LNCAP (cell line): ENCODE data around the gene GBE1.

ENCODE experiments used
- CTCF ChIP-seq: fragments of 450-650 bp; IDR thresholded peaks from 2 replicates; pipeline ENCODE4 v1.5.1; 2017; ENCODE audit warnings: mild to moderate bottlenecking

The GBE1 gene

GRCh38 chr3:81788044-81788443 lies 26.6 kb upstream of the GBE1 start:
- TF ChIP-seq CTCF, result no peak

GRCh38 chr3:81782585-81782984 lies 21.1 kb upstream of the GBE1 start:
- TF ChIP-seq CTCF, result no peak

- no peak for TF ChIP-seq CTCF
Observed at GRCh38 chr3:81778678-81779182, 17.3 kb upstream of the GBE1 start.

GRCh38 chr3:81776643-81777042 lies 15.2 kb upstream of the GBE1 start:
- TF ChIP-seq CTCF, result no peak

GRCh38 chr3:81770710-81771109 lies 9.3 kb upstream of the GBE1 start:
- no peak for TF ChIP-seq CTCF

- TF ChIP-seq CTCF, result no peak
Observed at GRCh38 chr3:81769299-81769698, 7.9 kb upstream of the GBE1 start.

- TF ChIP-seq CTCF, result no peak
Observed at GRCh38 chr3:81765400-81765799, 4.0 kb upstream of the GBE1 start.

GRCh38 chr3:81764665-81765064 lies 3.2 kb upstream of the GBE1 start:
- no peak for TF ChIP-seq CTCF
